ENCODE measurements around the gene ABHD16A.

DNA sequence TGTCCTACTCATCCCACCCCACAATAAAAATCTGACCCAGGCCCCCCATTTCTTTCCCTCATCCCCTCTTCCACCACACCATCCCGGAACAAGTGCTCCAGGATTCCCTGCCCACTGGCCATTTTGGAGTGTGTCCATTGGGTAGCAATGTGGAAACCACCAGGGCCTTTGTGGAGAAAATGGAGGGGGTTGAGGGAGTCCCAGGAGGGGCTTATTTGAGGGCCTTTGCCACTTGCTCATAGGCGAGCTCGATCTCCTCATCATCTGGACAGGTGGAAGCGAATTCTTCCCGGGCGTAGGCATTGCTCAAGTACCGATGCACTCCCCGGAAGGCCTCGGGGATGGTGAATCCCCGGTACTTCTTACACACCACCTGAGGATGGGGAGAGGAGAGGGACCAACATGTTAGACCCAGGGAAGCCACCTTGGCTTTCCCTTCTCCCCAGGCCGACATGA, 27.5 kb upstream of the ABHD16A start:
- TF ChIP-seq, protein P1, sequence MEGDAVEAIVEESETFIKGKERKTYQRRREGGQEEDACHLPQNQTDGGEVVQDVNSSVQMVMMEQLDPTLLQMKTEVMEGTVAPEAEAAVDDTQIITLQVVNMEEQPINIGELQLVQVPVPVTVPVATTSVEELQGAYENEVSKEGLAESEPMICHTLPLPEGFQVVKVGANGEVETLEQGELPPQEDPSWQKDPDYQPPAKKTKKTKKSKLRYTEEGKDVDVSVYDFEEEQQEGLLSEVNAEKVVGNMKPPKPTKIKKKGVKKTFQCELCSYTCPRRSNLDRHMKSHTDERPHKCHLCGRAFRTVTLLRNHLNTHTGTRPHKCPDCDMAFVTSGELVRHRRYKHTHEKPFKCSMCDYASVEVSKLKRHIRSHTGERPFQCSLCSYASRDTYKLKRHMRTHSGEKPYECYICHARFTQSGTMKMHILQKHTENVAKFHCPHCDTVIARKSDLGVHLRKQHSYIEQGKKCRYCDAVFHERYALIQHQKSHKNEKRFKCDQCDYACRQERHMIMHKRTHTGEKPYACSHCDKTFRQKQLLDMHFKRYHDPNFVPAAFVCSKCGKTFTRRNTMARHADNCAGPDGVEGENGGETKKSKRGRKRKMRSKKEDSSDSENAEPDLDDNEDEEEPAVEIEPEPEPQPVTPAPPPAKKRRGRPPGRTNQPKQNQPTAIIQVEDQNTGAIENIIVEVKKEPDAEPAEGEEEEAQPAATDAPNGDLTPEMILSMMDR (IDR thresholded peaks at IDR 0.05), result no peak
- no peak for TF ChIP-seq POLR2A (IDR thresholded peaks at IDR 0.05)
- TF ChIP-seq POLR2AphosphoS5 (IDR thresholded peaks at IDR 0.05), result no peak
- TF ChIP-seq EP300 (IDR thresholded peaks at IDR 0.05), result no peak

Data from upper lobe of left lung (tissue), 4 donors.